Fibroblast of lung (primary cell): ENCODE measurements around the gene TRAFD1. TPM values are rescaled to one million over a fixed set of nuclear protein-coding genes. Genes with fewer than 3 reads are reported as not detected.

Experiments used
- DNase-seq, 2 donors: peaks; one replicate each; pipeline versions ENCODE4 v3.0.0 to v3.0.0-alpha.2; 2010; ENCODE audit warnings: low read depth in 2 of 2
- H2AFZ ChIP-seq: 2 replicates; pipeline ENCODE4 v1.5.1; 2012; ENCODE audit warnings: low read length, control low read depth, inconsistent platforms
- H3K27ac ChIP-seq: 2 replicates; pipeline ENCODE4 v1.5.1; 2011; ENCODE audit warnings: low read length, control low read depth; ENCODE audit not compliant: insufficient read depth
- H3K27me3 ChIP-seq: 2 replicates; pipeline ENCODE4 v1.5.1; 2011; ENCODE audit warnings: mild to moderate bottlenecking, low read length; ENCODE audit not compliant: control insufficient read depth, insufficient read depth
- H3K36me3 ChIP-seq: 2 replicates; pipeline ENCODE4 v1.5.1; 2011; ENCODE audit warnings: low read length; ENCODE audit not compliant: control insufficient read depth, insufficient read depth
- H3K4me1 ChIP-seq: 2 replicates; pipeline ENCODE4 v1.5.1; 2011; ENCODE audit warnings: low read length; ENCODE audit not compliant: control insufficient read depth, insufficient read depth; ENCODE audit errors: extremely low read depth
- H3K4me2 ChIP-seq: 2 replicates; pipeline ENCODE4 v1.5.1; 2011; ENCODE audit warnings: low read length, control low read depth; ENCODE audit not compliant: insufficient read depth; ENCODE audit errors: extremely low read depth
- H3K4me3 ChIP-seq, 4 experiments: fragments of 200-600 bp in 1 of 4; sonication (generic) in 1 of 4; replicated peaks in 1 of 4; 2 replicates each; pipeline ENCODE4 v1.5.1; 2011 to 2016; ENCODE audit warnings: low read length in 4 of 4, low read depth in 3 of 4, mild to moderate bottlenecking in 3 of 4, control low read depth in 2 of 4, inconsistent platforms in 1 of 4, mixed read lengths in 1 of 4; ENCODE audit not compliant: insufficient read depth in 1 of 4; ENCODE audit errors: control extremely low read depth in 1 of 4
- H3K79me2 ChIP-seq: 2 replicates; pipeline ENCODE4 v1.5.1; 2012; ENCODE audit warnings: mild to moderate bottlenecking, low read length, inconsistent platforms; ENCODE audit not compliant: control insufficient read depth, insufficient read depth
- H3K9ac ChIP-seq: 2 replicates; pipeline ENCODE4 v1.5.1; 2011; ENCODE audit warnings: mild to moderate bottlenecking, low read length, control low read depth; ENCODE audit not compliant: insufficient read depth
- H3K9me3 ChIP-seq: 2 replicates; pipeline ENCODE4 v1.5.1; 2012; ENCODE audit warnings: low read depth, low read length; ENCODE audit not compliant: control insufficient read depth, insufficient read depth
- H4K20me1 ChIP-seq: 2 replicates; pipeline ENCODE4 v1.5.1; 2011; ENCODE audit warnings: low read length; ENCODE audit not compliant: control insufficient read depth, insufficient read depth; ENCODE audit errors: extremely low read depth
- CTCF ChIP-seq, 2 donors: IDR thresholded peaks in 1 of 2; conservative IDR thresholded peaks in 1 of 2; 1 replicate in 1 of 2; 2 replicates in 1 of 2; pipeline ENCODE4 v1.5.1; 2011 to 2012; ENCODE audit warnings: low read length in 2 of 2, control low read depth in 1 of 2, inconsistent platforms in 1 of 2, low read depth in 1 of 2, mild to moderate bottlenecking in 1 of 2
- EZH2 ChIP-seq: IDR thresholded peaks from 2 replicates; pipeline ENCODE4 v1.5.1; 2012; ENCODE audit warnings: low read length, control low read depth, mild to moderate bottlenecking; ENCODE audit errors: missing control alignments
- polyA minus RNA-seq: library from RNA; depleted of rRNA, polyadenylated mRNA; stranded (reverse); fragments of >200 nt; gene quantifications from 2 replicates; pipeline ENCODE4 v1.2.3, GENCODE V29; 2011; ENCODE audit warnings: low replicate concordance
- polyA plus RNA-seq, 2 donors: library from polyadenylated mRNA; depleted of rRNA in 1 of 2; stranded (reverse) in 1 of 2; unstranded in 1 of 2; fragments of >200 nt; gene quantifications; 2 replicates each; pipeline ENCODE4 v1.2.1, GENCODE V29; 2011 to 2012; ENCODE audit warnings: missing spikeins in 1 of 2
- total RNA-seq: library from RNA; depleted of rRNA; stranded (reverse); fragments of >200 nt; gene quantifications from 2 replicates; pipeline ENCODE4 v1.2.1, GENCODE V29; 2014

The TRAFD1 gene
- total RNA-seq (55.7 and 83.4 TPM in 2 replicates), polyA plus RNA-seq (42.5 and 43.3 TPM in 2 replicates), polyA minus RNA-seq (32.5 and 34.3 TPM in 2 replicates)
- polyA plus RNA-seq (2012), result 33.0 and 38.0 TPM in 2 replicates

- no peak for TF ChIP-seq EZH2
- no peak for TF ChIP-seq CTCF (conservative IDR thresholded peaks at IDR 0.05 in 1 of 2, IDR thresholded peaks at IDR 0.05 in 1 of 2; ENCODE audit: low read depth in 1 of 2, low read length in 2 of 2)
- Histone ChIP-seq H3K9me3 (no peaks in the 10 kb centered on the region), H3K79me2 (peaks cover 46% of the 10 kb centered on the region), H3K9ac (peak within 1 kb of the TSS; percentile 91), H3K4me2 (peak within 1 kb of the TSS; percentile 100), H3K27ac (peak within 1 kb of the TSS; percentile 85), H4K20me1 (no peaks in the 10 kb centered on the region), H3K27me3 (no peaks in the 10 kb centered on the region), H2AFZ (peak within 1 kb of the TSS; percentile 29), H3K4me1 (peaks cover 26% of the 10 kb centered on the region), H3K36me3 (no peaks in the 10 kb centered on the region), H3K4me3 (peak within 1 kb of the TSS; percentile 68 to 98 (median 82))
- peak; percentile 95 to 97 for DNase-seq
Observed at GRCh38 chr12:112125250-112125999, at the start of gene TRAFD1. TRAFD1 (plus strand) TSS chr12:112125560; CDS start chr12:112130523, 4,963 bp downstream.

GRCh38 chr12:112087055-112087850, 38.1 kb upstream of the TRAFD1 start:
- Histone ChIP-seq H3K9ac (no peak overlapping the region), H3K4me3 (no peak overlapping the region), H3K4me1 (no peaks in the 10 kb centered on the region), H3K79me2 (peaks cover 14% of the 10 kb centered on the region), H2AFZ (no peak overlapping the region), H3K27ac (no peak overlapping the region), H4K20me1 (no peaks in the 10 kb centered on the region), H3K27me3 (no peaks in the 10 kb centered on the region), H3K9me3 (no peaks in the 10 kb centered on the region), H3K4me2 (no peak overlapping the region), H3K36me3 (no peaks in the 10 kb centered on the region)
- DNase-seq, result no peak
- peak; percentile 15 to 40 for TF ChIP-seq CTCF (conservative IDR thresholded peaks at IDR 0.05 in 1 of 2, IDR thresholded peaks at IDR 0.05 in 1 of 2; ENCODE audit: low read depth in 1 of 2, low read length in 2 of 2)
- TF ChIP-seq EZH2, result no peak

- Histone ChIP-seq H4K20me1 (no peaks in the 10 kb centered on the region), H3K27me3 (no peaks in the 10 kb centered on the region), H3K4me1 (no peaks in the 10 kb centered on the region), H3K36me3 (no peaks in the 10 kb centered on the region), H3K4me3 (no peak overlapping the region), H2AFZ (no peak overlapping the region), H3K9me3 (no peaks in the 10 kb centered on the region), H3K27ac (no peak overlapping the region), H3K79me2 (peaks cover 14% of the 10 kb centered on the region), H3K4me2 (no peak overlapping the region), H3K9ac (no peak overlapping the region)
- TF ChIP-seq EZH2 (no peak), CTCF (conservative IDR thresholded peaks at IDR 0.05 in 1 of 2, IDR thresholded peaks at IDR 0.05 in 1 of 2; ENCODE audit: low read depth in 1 of 2, low read length in 2 of 2) (no peak)
- peak in 1 of 2 donors; percentile 50 for DNase-seq
Observed at GRCh38 chr12:112087851-112088250, 37.5 kb upstream of the TRAFD1 start.
